ENCODE data around the gene MYOF. TPM values are rescaled to one million over a fixed set of nuclear protein-coding genes. Genes with fewer than 3 reads are reported as not detected.

The MYOF gene
- total RNA-seq, 2 experiments from 2014 or later: 4.9 to 5.4 TPM

DNA sequence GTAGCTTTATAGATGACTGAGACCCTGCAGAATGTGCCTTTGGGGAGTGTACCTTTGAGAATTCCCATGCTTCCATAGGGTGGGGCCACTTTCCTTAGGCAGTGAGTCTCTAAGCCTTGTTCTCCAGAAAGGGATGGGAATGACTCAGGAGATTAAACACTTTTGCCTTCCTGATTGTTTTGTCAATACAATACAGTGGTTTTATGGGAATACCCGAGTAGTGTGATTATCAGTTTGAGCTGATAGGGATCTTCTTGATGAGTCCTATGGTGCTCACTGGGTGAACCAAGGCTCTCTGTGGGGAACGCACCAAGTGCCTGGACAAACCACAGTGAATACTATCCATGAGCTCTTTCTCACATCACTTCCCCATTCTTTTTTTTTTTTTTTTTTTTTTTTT, 6.3 kb downstream of the MYOF start:
- Mint-ChIP-seq H3K27ac (no peak overlapping the region), H3K9me3 (no peaks in the 10 kb centered on the region), H3K36me3 (ENCODE audit: low read depth) (no peaks in the 10 kb centered on the region), H3K4me1 (ENCODE audit: low read depth) (peaks cover 4% of the 10 kb centered on the region), H3K27me3 (peaks cover 2% of the 10 kb centered on the region), H3K4me3 (no peak overlapping the region)
- DNase-seq: no peak
- ChIA-PET POLR2A (no interaction called here), CTCF (interaction anchor here (0.6 to 21.5 kb wide), 2 partner anchors 35 to 97 kb away, joined by 3 to 595 read pairs; no protein-coding TSS in a partner anchor)
- intact Hi-C loops (cut with micrococcal nuclease): no loop called here
- ATAC-seq: no peak
- TF ChIP-seq, protein P1, sequence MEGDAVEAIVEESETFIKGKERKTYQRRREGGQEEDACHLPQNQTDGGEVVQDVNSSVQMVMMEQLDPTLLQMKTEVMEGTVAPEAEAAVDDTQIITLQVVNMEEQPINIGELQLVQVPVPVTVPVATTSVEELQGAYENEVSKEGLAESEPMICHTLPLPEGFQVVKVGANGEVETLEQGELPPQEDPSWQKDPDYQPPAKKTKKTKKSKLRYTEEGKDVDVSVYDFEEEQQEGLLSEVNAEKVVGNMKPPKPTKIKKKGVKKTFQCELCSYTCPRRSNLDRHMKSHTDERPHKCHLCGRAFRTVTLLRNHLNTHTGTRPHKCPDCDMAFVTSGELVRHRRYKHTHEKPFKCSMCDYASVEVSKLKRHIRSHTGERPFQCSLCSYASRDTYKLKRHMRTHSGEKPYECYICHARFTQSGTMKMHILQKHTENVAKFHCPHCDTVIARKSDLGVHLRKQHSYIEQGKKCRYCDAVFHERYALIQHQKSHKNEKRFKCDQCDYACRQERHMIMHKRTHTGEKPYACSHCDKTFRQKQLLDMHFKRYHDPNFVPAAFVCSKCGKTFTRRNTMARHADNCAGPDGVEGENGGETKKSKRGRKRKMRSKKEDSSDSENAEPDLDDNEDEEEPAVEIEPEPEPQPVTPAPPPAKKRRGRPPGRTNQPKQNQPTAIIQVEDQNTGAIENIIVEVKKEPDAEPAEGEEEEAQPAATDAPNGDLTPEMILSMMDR (IDR thresholded peaks at IDR 0.05): no peak

DNA sequence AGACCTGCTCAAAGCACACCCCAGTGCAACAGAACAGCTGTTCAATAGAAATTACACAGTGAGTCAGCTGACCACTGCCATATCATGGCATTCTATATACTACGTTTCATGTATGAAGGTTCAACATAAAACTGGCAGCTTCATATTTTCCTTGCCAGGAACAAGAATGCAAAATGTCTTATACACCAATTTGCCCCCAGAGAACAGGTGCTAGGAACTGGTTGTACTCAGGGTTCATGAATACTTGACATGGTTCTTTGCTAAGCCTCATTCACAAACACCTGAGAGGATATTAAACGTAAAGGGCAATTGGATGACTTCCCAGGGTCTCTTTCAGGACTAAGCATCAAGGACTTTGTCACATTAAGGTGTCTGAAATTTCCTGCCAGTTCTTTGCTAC, 6.9 kb downstream of the MYOF start:
- Mint-ChIP-seq H3K27me3 (no peaks in the 10 kb centered on the region), H3K4me1 (ENCODE audit: low read depth) (peaks cover 3% of the 10 kb centered on the region), H3K9me3 (no peaks in the 10 kb centered on the region), H3K4me3 (no peak overlapping the region), H3K27ac (no peak overlapping the region), H3K36me3 (ENCODE audit: low read depth) (no peaks in the 10 kb centered on the region)
- ChIA-PET POLR2A (interaction anchor here (0.6 kb wide), 1 partner anchor 175 kb away, joined by 3 read pairs; no protein-coding TSS in a partner anchor), CTCF (interaction anchor here (1.3 to 21.5 kb wide), 2 partner anchors 36 to 96 kb away, joined by 4 to 595 read pairs; no protein-coding TSS in a partner anchor)
- ATAC-seq (no peak), DNase-seq (no peak)
- TF ChIP-seq, protein P1 (IDR thresholded peaks at IDR 0.05): no peak
- intact Hi-C loops (cut with micrococcal nuclease): no loop called here

DNA sequence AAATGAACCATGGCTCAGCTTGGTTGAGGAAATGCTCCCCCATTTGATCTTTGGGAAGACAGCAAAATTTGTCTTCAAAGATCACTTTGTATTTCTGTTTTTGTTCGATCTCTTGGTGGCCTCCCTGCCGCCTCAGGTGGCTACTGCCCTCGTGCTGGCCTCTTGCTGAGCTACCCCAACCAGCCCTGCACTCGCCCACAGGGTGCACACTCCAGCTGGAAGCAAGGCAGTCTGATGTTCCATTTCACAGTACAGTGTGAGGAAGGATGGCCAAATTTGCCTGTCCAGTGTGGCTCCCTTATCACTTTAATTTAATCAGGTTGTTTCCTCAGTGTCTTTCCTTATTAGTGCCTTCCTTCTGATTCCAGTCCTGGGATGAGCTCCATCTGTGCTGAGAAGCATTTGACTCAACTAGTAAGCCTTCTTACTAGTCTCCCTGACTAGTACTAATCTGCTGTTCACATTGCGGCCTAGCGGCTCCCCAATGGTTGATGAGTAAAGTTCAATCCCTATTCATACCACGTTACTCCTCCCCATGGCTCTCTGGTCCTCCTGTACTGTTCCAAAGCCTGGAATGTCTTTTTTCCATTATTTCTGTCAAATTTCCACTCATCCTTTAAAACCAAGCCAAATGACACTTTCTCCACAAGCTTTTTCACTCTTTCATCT, 8.2 kb downstream of the MYOF start:
- H3K4me1 Mint-ChIP-seq (ENCODE audit: low read depth): peaks cover 3% of the 10 kb centered on the region

DNA sequence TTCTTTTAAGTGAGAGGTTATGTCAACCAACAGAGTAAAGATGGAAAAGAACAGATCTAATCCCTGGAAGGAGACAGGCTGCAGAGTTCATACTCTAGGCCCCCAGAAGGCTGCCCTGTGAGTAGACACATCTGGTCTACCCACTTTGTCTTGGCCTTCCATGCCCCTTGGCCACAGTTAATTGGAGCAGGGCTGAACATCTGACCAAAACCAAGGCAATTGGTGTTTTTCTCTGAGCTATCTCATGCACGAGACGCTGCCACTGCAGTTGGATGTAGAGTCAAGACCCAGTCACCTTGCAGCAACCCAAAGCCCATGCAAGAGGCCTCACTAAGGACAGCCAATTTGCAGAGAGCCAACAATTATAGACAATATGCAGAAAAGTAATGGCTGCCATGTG, 9.0 kb downstream of the MYOF start:
- ChIA-PET CTCF (interaction anchor here (0.8 to 21.5 kb wide), 4 partner anchors 9 to 115 kb away, joined by 3 to 595 read pairs (median 8); partner anchors contain the start of gene MYOF), POLR2A (interaction anchor here (0.6 to 1.2 kb wide), 2 partner anchors 9 to 27 kb away, joined by 4 read pairs; partner anchors contain the start of gene MYOF)
- H3K27me3 Mint-ChIP-seq: no peaks in the 10 kb centered on the region
- no peak overlapping the region for H3K27ac Mint-ChIP-seq
- H3K36me3 Mint-ChIP-seq (ENCODE audit: low read depth): no peaks in the 10 kb centered on the region
- no peaks in the 10 kb centered on the region for H3K9me3 Mint-ChIP-seq
- H3K4me1 Mint-ChIP-seq (ENCODE audit: low read depth): peaks cover 3% of the 10 kb centered on the region
- TF ChIP-seq, protein P1 (IDR thresholded peaks at IDR 0.05): no peak
- H3K4me3 Mint-ChIP-seq: no peak overlapping the region
- no peak for DNase-seq
- intact Hi-C loops (cut with micrococcal nuclease): no loop called here
- ATAC-seq: no peak

More for the DNA sequence above, 8.2 kb downstream of the MYOF start:
- DNase-seq (no peak), ATAC-seq (no peak)
- Mint-ChIP-seq H3K4me3 (no peak overlapping the region), H3K27ac (no peak overlapping the region), H3K36me3 (ENCODE audit: low read depth) (no peaks in the 10 kb centered on the region), H3K27me3 (no peaks in the 10 kb centered on the region), H3K9me3 (no peaks in the 10 kb centered on the region)
- POLR2A ChIA-PET: interaction anchor here (1.2 kb wide), 1 partner anchor 8 kb away, joined by 4 read pairs; the partner anchor contains the start of gene MYOF
- CTCF ChIA-PET: interaction anchor here (1.3 to 21.5 kb wide), 3 partner anchors 9 to 95 kb away, joined by 4 to 595 read pairs (median 12); partner anchors contain the start of gene MYOF
- TF ChIP-seq, protein P1 (IDR thresholded peaks at IDR 0.05): no peak
- intact Hi-C loops (cut with micrococcal nuclease): no loop called here

DNA sequence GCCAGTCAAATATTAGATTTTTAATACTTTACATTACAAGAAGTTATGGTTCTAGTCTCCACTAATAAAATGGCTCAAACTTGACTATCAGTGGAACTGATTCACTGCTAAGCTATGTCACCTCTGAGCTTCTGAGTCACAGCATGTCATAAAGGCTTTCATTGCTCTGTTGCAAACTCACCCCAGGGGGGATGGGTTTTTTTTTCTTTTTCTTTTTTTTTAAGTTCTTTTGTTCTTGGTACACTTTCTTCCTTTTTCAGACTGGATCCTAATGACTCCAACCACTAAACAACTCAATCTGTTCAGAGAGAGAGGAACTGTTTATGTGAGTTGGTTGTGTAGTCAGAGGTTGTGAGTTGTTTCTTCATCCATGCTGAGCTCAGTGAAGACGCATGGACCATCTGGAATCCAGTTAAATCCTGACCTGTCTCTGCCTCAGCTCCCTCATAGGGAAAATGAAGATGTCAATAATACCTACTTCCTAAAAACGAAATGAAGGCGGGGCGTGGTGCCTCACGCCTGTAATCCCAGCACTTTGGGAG, 11.0 kb downstream of the MYOF start:
- H3K9me3 Mint-ChIP-seq: no peaks in the 10 kb centered on the region
- TF ChIP-seq, protein P1 (IDR thresholded peaks at IDR 0.05): no peak
- ChIA-PET POLR2A (interaction anchor here (0.6 kb wide), 1 partner anchor 90 kb away, joined by 3 read pairs; no protein-coding TSS in a partner anchor), CTCF (interaction anchor here (1.0 to 21.5 kb wide), 3 partner anchors 11 to 92 kb away, joined by 3 to 595 read pairs (median 20); partner anchors contain the start of gene MYOF)
- no peaks in the 10 kb centered on the region for H3K27me3 Mint-ChIP-seq
- intact Hi-C loops (cut with micrococcal nuclease): no loop called here
- no peaks in the 10 kb centered on the region for H3K36me3 Mint-ChIP-seq (ENCODE audit: low read depth)
- ATAC-seq (peak; percentile 51), DNase-seq (no peak)
- no peak overlapping the region for H3K27ac Mint-ChIP-seq
- H3K4me1 Mint-ChIP-seq (ENCODE audit: low read depth): peaks cover 3% of the 10 kb centered on the region
- H3K4me3 Mint-ChIP-seq: no peak overlapping the region

Measured in activated CD8-positive, alpha-beta T cell treated with anti-CD3 and anti-CD28 coated beads for 36 hours (primary cell).